ENCODE data around the gene ARHGAP24. TPM values are rescaled to one million over a fixed set of nuclear protein-coding genes. Genes with fewer than 3 reads are reported as not detected.
"Not testable (repeated sequence)": the region's sequence is repeated elsewhere in the genome, so short reads cannot be mapped to it uniquely, and the experiment has no call there.

ARHGAP24 gene
- total RNA-seq, 1 experiment from 2014 or later, result 1.3 TPM

GRCh38 chr4:85979276-85979675 is 504.3 kb downstream of the ARHGAP24 start:
- no peak for DNase-seq (ENCODE audit: extremely low read depth, low read depth)

GRCh38 chr4:85986266-85986665 is 511.3 kb downstream of the ARHGAP24 start:
- DNase-seq (ENCODE audit: extremely low read depth, low read depth), result no peak

GRCh38 chr4:85993641-85994040 is 518.7 kb downstream of the ARHGAP24 start:
- DNase-seq (ENCODE audit: extremely low read depth, low read depth), result no peak

- DNase-seq (ENCODE audit: extremely low read depth, low read depth), result no peak
These were observed 519.6 kb downstream of the ARHGAP24 start for GRCh38 chr4:85994576-85994975.

- no peak for DNase-seq (ENCODE audit: extremely low read depth, low read depth)
These were observed 520.4 kb downstream of the ARHGAP24 start for GRCh38 chr4:85995361-85995760.

GRCh38 chr4:86001591-86001990 is 526.6 kb downstream of the ARHGAP24 start:
- DNase-seq (ENCODE audit: extremely low read depth, low read depth), result no peak

- DNase-seq (ENCODE audit: extremely low read depth, low read depth), result no peak
These were observed 529.1 kb downstream of the ARHGAP24 start for GRCh38 chr4:86004030-86004429.

GRCh38 chr4:86006057-86006456 is 531.1 kb downstream of the ARHGAP24 start:
- DNase-seq (ENCODE audit: extremely low read depth, low read depth), result no peak

GRCh38 chr4:86007042-86007441 is 532.1 kb downstream of the ARHGAP24 start:
- DNase-seq (ENCODE audit: extremely low read depth, low read depth), result no peak

- peak; percentile 26 for DNase-seq (ENCODE audit: extremely low read depth, low read depth)
These were observed 536.2 kb downstream of the ARHGAP24 start for GRCh38 chr4:86011117-86011516.

- DNase-seq (ENCODE audit: extremely low read depth, low read depth), result no peak
These were observed 538.7 kb downstream of the ARHGAP24 start for GRCh38 chr4:86013621-86014020.

- DNase-seq (ENCODE audit: extremely low read depth, low read depth), result no peak
These were observed 539.6 kb downstream of the ARHGAP24 start for GRCh38 chr4:86014599-86014998.

- DNase-seq (ENCODE audit: extremely low read depth, low read depth), result no peak
These were observed 540.7 kb downstream of the ARHGAP24 start for GRCh38 chr4:86015412-86016350.

- no peak for DNase-seq (ENCODE audit: extremely low read depth, low read depth)
These were observed 544.4 kb downstream of the ARHGAP24 start for GRCh38 chr4:86019362-86019761.

GRCh38 chr4:86019906-86020305 is 545.0 kb downstream of the ARHGAP24 start:
- DNase-seq (ENCODE audit: extremely low read depth, low read depth), result no peak

GRCh38 chr4:86021671-86022070 is 546.7 kb downstream of the ARHGAP24 start:
- DNase-seq (ENCODE audit: extremely low read depth, low read depth), result not testable (repeated sequence)

GRCh38 chr4:86026720-86027119 is 551.8 kb downstream of the ARHGAP24 start:
- DNase-seq (ENCODE audit: extremely low read depth, low read depth), result no peak

GRCh38 chr4:86031927-86032326 is 557.0 kb downstream of the ARHGAP24 start:
- DNase-seq (ENCODE audit: extremely low read depth, low read depth), result no peak

- DNase-seq (ENCODE audit: extremely low read depth, low read depth), result no peak
These were observed 557.6 kb downstream of the ARHGAP24 start for GRCh38 chr4:86032476-86033022.

GRCh38 chr4:86033171-86033570 is 558.2 kb downstream of the ARHGAP24 start:
- DNase-seq (ENCODE audit: extremely low read depth, low read depth), result no peak

GRCh38 chr4:86034616-86035015 is 559.7 kb downstream of the ARHGAP24 start:
- DNase-seq (ENCODE audit: extremely low read depth, low read depth), result no peak

GRCh38 chr4:86035688-86036087 is 560.7 kb downstream of the ARHGAP24 start:
- no peak for DNase-seq (ENCODE audit: extremely low read depth, low read depth)
